Nephron progenitor cell (in vitro differentiated cells): Measurements from ENCODE around the gene HIPK2.

Experiments used
- DNase-seq: peaks from one replicate; pipeline ENCODE4 v3.0.0; 2021
- H3K27ac Mint-ChIP-seq: 2 replicates; pipeline ENCODE4 v1.8.0; 2021; ENCODE audit warnings: mild to moderate bottlenecking, moderate library complexity, mixed read lengths
- H3K27me3 Mint-ChIP-seq: 2 replicates; pipeline ENCODE4 v1.8.0; 2021; ENCODE audit warnings: mild to moderate bottlenecking, low read depth, mixed read lengths; ENCODE audit not compliant: poor library complexity
- H3K36me3 Mint-ChIP-seq: 2 replicates; pipeline ENCODE4 v1.8.0; 2021; ENCODE audit warnings: low read depth, mixed read lengths
- H3K4me1 Mint-ChIP-seq: 2 replicates; pipeline ENCODE4 v1.8.0; 2021; ENCODE audit warnings: mixed read lengths
- H3K4me3 Mint-ChIP-seq: 2 replicates; pipeline ENCODE4 v1.8.0; 2021; ENCODE audit warnings: mild to moderate bottlenecking, moderate library complexity, mixed read lengths
- H3K9me3 Mint-ChIP-seq: 2 replicates; pipeline ENCODE4 v1.8.0; 2021; ENCODE audit warnings: mild to moderate bottlenecking, moderate library complexity, mixed read lengths
- CTCF ChIP-seq: fragments of 200-600 bp; sonication (generic); IDR thresholded peaks from 2 replicates; pipeline ENCODE4 v1.5.0; 2021; ENCODE audit warnings: antibody characterized with exemption

Gene HIPK2

GRCh38 chr7:139571190-139571589, 206.6 kb downstream of the HIPK2 start:
- Mint-ChIP-seq H3K36me3 (peaks cover 81% of the 10 kb centered on the region), H3K9me3 (no peaks in the 10 kb centered on the region), H3K4me3 (no peak overlapping the region), H3K27me3 (no peaks in the 10 kb centered on the region), H3K27ac (peak overlapping the region; percentile 95), H3K4me1 (peaks cover 63% of the 10 kb centered on the region)
- no peak for TF ChIP-seq CTCF
- DNase-seq = no peak

- Mint-ChIP-seq H3K4me3 (no peak overlapping the region), H3K27ac (peak overlapping the region; percentile 92), H3K9me3 (no peaks in the 10 kb centered on the region), H3K36me3 (peaks cover 82% of the 10 kb centered on the region), H3K4me1 (peaks cover 60% of the 10 kb centered on the region), H3K27me3 (no peaks in the 10 kb centered on the region)
- TF ChIP-seq CTCF = no peak
- DNase-seq = no peak
These were observed 207.2 kb downstream of the HIPK2 start for GRCh38 chr7:139570626-139571025.

GRCh38 chr7:139570119-139570518, 207.7 kb downstream of the HIPK2 start:
- Mint-ChIP-seq H3K4me1 (peaks cover 55% of the 10 kb centered on the region), H3K9me3 (no peaks in the 10 kb centered on the region), H3K27me3 (no peaks in the 10 kb centered on the region), H3K27ac (no peak overlapping the region), H3K4me3 (no peak overlapping the region), H3K36me3 (peaks cover 82% of the 10 kb centered on the region)
- DNase-seq = no peak
- no peak for TF ChIP-seq CTCF

- Mint-ChIP-seq H3K4me3 (no peak overlapping the region), H3K36me3 (peaks cover 80% of the 10 kb centered on the region), H3K27ac (no peak overlapping the region), H3K9me3 (no peaks in the 10 kb centered on the region), H3K4me1 (peaks cover 43% of the 10 kb centered on the region), H3K27me3 (no peaks in the 10 kb centered on the region)
- DNase-seq = no peak
- no peak for TF ChIP-seq CTCF
These were observed 208.8 kb downstream of the HIPK2 start for GRCh38 chr7:139568813-139569490.

- H3K9me3 Mint-ChIP-seq = no peaks in the 10 kb centered on the region
- H3K27me3 Mint-ChIP-seq = no peaks in the 10 kb centered on the region
- no peak for TF ChIP-seq CTCF
- DNase-seq = no peak
- H3K4me3 Mint-ChIP-seq = no peak overlapping the region
- H3K4me1 Mint-ChIP-seq = peaks cover 44% of the 10 kb centered on the region
- H3K27ac Mint-ChIP-seq = no peak overlapping the region
- H3K36me3 Mint-ChIP-seq = peaks cover 77% of the 10 kb centered on the region
These were observed 209.5 kb downstream of the HIPK2 start for GRCh38 chr7:139568346-139568675.

- no peak for DNase-seq
- Mint-ChIP-seq H3K4me3 (no peak overlapping the region), H3K4me1 (peaks cover 47% of the 10 kb centered on the region), H3K9me3 (no peaks in the 10 kb centered on the region), H3K36me3 (peaks cover 74% of the 10 kb centered on the region), H3K27ac (peak overlapping the region; percentile 77), H3K27me3 (no peaks in the 10 kb centered on the region)
- no peak for TF ChIP-seq CTCF
These were observed 210.0 kb downstream of the HIPK2 start for GRCh38 chr7:139567647-139568345.
